CD4-positive, alpha-beta T cell treated with Interleukin-4 for 4 hours (primary cell): Measurements from ENCODE around the gene RPS10.
A peak's percentile ranks its signal among the peaks of the same experiment; 100 is the strongest.

Experiments
- DNase-seq: peaks from one replicate; pipeline ENCODE4 v3.0.0-alpha.2; 2020

The RPS10 gene

DNA sequence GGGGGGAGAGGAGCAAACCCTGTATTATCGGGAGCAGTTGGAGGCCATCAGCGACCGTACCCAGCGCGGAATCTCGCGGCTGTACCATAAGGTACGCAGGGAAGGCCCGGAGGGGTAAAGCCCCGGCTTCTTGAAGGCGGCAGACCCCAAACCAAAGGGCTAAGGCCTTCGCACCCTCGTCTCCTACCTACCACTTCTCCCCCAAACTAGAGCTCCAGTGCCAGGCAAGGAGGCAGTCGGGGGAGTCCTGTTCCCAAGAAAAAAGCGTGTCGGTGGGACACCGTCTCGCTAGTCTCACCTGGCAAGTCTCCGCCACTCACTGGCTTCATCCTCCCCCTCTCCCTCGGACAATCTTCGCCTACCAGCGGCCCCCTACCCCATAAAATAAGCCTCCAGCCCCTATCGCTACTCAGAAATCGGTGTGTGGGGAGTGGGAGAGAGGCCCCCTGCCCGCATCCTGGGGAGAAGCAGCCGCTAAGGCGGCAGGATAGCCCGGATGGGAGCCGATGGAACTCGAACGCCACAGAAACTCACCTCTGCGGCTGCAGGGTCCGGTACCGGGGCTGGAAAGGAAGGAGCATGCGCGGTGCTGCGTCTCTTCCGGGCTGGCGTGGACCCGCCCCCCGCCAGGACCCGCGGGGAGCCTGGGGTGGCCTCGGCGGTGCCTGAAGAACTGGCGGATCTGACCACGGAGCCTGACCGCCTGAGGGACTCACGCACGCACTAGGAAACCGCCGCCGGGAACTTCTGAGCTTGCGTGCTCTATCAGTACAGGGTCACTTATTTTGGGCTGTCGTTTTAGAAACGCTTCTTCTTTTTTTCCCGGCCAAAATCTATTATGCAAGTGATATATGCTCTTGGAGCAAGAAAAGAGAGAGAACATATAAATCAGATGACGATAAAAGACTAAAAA is at the start of gene RPS10:
RPS10 (minus strand) TSS at position 572 of the 913 bp plus-strand sequence. CDS start 848 bp downstream, outside the sequence.
- peak; percentile 86 for DNase-seq

- no peak for DNase-seq
Measured at GRCh38 chr6:34475238-34475682, 49.4 kb upstream of the RPS10 start.

DNA sequence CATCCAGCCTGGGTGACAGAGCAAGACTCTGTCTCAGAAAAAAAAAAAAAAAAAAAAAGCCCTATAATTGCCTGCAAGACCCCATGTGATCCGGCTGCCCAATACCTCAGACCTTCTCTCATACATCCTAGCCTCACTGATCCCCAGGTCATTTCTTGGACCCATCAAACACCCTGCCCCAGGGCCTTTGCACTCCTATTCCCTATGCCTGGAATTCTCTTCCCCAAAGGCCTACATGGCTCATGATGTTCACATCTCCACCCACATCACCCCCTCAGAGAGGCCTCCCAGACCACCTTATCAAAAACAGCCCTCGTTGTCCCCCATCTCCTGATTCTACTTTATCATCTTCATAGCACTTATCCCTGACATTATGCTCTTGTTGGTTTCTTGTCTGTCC is 48.9 kb upstream of the RPS10 start:
- DNase-seq: no peak

DNA sequence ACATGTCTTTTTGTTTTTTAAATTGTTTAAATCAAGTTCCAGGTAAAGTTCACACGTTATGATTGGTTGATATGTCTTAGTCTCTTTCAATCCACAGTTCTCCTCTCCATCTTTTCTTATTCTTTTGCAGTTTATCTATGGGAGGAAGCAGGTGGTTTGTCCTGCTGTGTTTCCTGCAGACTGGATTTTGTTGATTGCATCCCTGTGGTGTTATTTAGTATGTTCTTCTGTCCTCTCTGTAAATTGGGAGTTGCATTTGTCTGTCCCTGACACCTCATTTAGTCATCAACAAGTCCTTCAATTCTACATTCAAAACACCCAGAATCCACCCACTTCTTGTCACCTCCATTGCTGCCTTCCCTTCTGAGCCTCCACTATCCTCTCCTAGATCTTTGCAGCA is 48.1 kb upstream of the RPS10 start:
- DNase-seq: no peak

GRCh38 chr6:34472425-34472824 is 46.6 kb upstream of the RPS10 start:
- no peak for DNase-seq

- DNase-seq: no peak
Measured at GRCh38 chr6:34469499-34469898, 43.6 kb upstream of the RPS10 start.

- no peak for DNase-seq
Measured at GRCh38 chr6:34468378-34468892, 42.6 kb upstream of the RPS10 start.

DNA sequence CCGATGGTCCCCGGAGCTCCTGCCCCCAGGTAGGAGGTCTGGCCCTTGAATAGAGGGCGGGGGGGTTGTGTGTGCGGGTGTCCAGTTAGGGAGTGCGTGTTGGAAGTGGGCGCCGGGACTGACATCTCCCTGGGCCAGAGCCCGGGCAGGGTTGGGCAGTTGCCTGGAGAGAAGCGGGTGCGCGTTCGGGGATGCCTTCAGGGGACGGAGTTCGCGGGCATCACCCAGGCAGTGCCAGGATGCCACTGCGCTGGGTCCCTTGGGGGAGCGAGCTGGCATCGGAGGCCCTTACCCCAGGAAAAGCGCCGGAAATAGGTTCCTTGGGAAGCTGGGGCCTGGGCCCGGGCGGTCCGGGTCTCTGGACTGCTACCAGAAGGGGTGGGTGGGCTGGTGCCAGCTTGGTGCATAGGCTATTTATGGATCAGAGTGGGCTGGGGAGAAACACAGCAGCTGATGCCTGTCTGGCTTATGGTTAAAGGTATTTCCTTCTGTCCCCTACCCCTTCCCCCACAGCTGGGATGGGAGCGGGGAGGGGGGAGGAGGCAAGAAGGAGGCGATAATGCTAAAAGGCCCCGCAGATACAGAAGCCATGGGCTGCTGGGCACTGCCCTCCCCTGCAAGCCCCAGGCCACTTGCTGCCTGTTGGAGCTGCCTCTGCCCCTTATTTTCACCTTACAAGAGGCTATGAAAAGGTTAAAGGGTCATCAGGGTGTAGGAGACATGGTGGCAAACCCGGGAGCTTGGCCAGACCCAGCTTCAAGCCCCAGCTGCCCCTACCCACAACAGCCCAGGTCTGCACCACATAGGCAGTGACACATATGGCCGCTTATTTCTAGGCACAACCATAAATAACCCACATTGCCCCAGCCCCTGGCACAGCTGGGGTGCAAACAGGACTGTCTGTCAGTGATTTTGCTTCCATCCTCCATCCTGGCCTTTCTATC is 40.6 kb upstream of the RPS10 start:
- no peak for DNase-seq

- no peak for DNase-seq
Measured at GRCh38 chr6:34465531-34466241, 39.8 kb upstream of the RPS10 start, which contains the start of gene PACSIN1. TSS of gene PACSIN1 (plus strand) at chr6:34466076. CDS start at chr6:34526306, 60,230 bp downstream.

GRCh38 chr6:34463849-34464248 is 38.0 kb upstream of the RPS10 start:
- DNase-seq: no peak

DNA sequence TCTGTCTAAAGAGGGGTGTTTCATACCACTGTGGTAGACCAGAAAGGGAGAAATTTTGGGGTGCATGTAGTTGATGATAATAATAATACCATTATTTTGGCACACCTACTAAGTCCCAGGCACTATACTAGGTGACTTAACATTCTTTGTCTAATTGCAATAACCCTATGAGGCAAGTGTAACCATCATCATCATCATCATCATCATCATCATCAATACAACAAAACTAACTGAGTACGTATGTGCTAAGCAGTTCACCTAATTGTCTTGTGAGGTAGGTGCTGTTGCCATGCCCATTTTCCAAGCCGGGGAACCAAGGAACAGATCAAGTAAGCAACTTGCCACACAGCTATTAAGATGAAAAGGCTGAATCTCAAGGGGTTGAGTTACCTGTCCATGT is 37.4 kb upstream of the RPS10 start:
- no peak for DNase-seq

- DNase-seq: no peak
Measured at GRCh38 chr6:34462551-34462971, 36.7 kb upstream of the RPS10 start.

DNA sequence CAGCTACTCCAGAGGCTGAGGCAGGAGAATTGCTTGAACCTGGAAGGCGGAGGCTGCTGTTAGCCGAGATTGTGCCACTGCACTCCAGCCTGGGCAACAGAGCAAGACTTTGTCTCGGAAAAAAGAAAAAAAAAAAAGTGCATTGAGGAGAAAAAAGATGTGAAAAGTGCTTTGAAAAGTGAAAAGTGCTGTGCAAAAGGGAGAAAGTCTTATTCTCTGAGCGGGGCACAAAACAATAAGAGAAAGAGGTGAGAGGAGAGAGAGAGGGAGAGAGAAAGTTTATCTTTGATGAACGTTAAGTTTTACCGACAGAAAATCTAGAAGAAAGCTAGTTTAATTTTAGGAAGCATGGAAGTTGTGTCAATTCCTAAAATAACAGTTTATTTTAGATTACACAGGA is 36.1 kb upstream of the RPS10 start:
- DNase-seq: no peak

GRCh38 chr6:34460796-34461507 is 35.1 kb upstream of the RPS10 start:
- DNase-seq: no peak

DNA sequence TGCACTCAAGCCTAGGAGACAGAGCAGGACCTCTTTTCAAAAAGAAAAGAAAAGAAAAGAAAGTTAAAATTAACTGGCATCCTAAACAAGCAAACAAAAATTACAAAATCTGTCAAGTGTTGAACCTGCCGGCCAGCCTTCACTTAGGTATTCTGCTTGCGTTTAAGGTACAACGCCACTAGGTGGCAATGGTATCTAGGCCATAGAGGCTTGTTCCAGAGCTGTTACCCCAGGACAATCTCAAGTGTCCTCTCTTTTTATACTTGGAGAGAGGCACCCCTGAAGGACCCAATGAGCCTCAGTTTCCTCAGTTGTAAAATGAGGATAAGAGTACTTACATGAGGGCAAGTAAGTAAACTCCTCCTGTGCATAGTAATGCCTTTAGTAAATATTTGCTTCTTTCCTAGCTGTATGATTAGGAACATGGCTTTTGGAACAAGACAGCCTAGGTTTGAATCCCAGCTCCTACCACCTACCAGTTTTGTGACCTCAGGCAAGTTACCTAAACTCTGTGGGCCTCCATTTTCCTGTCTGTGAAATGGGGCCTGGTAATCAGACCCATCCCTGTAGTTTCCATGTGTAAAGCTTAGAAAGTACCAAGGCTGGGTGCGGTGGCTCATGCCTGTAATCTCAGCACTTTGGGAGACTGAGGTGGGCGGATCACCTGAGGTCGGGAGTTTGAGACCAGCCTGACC is 34.2 kb upstream of the RPS10 start:
- DNase-seq: peak; percentile 57

DNA sequence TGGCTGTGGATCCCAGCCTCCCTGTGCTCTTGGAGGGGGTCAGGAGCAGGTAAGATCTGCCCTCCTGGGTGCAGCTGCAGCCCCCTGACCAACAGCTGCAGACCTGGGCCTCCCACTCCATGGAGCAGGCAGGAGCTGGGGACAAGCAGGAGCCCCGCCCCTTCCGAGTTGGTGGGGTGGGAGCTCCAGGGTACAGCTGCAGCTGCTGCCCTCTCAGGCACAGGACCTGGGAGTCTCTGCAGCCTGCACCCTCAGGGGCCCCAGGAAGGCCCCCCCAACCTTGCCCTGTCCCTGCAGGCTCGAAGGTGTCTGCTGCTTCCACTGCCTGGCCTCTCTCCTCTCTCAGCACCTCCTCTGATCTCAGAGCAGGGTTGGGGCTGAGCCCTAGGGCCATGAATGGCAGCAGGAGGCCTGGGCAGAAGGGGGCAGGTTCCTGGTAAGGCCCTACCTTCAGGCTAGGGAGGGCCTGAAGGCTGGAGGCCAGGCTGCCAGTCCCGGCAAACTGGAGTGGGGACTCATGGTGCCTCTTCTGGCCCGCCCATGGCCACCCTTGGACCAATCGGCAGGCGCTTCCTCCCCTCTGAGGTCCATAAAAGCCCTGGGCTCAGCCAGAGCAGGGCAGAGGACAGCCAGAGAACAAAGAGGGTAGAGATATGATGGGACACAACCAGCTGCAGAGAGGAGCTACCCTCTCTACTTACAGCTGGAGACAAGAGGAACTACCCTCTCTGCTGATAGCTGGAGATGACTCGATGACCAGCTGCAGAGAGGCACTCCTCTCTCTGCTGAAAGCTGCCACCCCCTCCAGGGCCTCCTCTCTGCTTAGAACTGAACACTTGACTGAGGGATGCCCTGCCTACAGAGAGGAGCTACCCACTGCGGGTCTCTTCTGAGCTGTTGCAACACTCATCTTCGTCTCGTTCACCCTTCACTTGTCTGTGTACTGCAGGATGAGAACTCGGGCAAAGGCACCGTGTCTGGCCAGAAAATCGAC is 32.2 kb upstream of the RPS10 start:
- DNase-seq: no peak

GRCh38 chr6:34457382-34457741 is 31.5 kb upstream of the RPS10 start:
- DNase-seq: no peak

DNA sequence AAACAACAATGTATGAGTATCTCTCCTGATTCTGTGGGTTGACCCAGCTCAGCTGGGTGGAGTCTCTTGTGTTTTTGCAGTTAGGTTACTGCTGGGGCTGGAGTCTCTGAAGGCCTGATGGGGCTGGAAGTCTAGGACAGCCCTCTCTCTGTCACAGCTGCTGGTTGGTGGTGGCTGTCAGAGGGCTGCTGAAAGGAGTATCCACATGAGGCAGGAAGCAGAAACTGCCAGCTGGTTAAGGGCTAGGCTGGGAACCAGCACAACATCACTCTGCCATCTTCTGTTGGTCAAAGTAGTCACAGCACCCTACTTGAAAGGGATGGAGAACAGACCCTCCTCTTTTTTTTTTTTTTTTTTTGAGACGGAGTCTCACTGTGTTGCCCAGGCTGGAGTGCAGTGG is 30.0 kb upstream of the RPS10 start:
- DNase-seq: no peak

DNA sequence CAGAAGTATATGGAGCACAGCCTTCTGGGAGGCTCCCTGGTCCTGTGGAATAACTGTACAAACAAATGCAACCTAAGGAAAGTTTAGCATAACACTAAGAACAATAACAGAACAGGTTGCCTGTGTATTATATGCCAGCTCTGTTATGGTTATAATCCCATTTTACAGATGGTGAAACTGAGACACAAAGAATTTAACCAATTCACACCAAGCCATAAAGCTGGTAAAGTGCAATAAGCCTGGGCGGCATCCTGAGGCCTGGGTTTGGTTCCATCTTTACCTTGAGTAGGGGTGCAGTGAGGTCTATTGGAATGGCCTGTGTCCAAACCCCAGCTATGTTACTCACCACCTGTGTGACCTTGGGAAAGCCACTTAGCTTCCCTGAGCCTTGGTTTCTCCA is 25.3 kb upstream of the RPS10 start:
- no peak for DNase-seq

DNA sequence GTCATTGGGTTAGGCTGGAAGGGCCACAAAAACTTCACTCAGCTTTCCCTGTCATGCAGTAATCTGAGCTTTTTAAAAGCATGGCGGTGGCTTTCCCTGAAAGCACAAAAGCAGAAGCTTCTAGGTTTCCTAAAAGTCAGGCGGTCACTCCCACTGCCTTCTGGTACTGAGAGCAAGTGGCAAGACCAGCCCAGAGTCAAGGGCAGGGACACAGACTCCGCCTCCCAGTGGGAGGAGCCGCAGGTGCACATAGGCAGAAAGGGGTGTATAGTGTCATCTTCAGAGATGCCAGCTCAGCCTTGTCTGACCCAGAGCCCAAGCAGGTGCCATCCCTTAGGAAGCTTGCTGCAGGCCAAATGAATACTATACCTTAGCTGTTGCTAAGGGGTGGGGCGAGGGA is 22.0 kb upstream of the RPS10 start:
- no peak for DNase-seq
